GM21423 (cell line): ENCODE results near the gene OR9A2.
"Not testable (repeated sequence)": the region's sequence is repeated elsewhere in the genome, so short reads cannot be mapped to it uniquely, and the experiment has no call there.

Experiments
- ATAC-seq: cut with Tn5 transposase; IDR thresholded peaks from one replicate; pipeline ENCODE4 v1.9.1; 2021; ENCODE audit warnings: mild to moderate bottlenecking, moderate library complexity; ENCODE audit not compliant: unreplicated experiment

OR9A2 gene

GRCh38 chr7:142978402-142978801 is 48.5 kb downstream of the OR9A2 start:
- ATAC-seq = not testable (repeated sequence)
